ENCODE measurements around the gene SERPINB10. TPM values are rescaled to one million over a fixed set of nuclear protein-coding genes. Genes with fewer than 3 reads are reported as not detected.

SERPINB10 gene
- total and polyA plus RNA-seq, 9 of the 15 experiments (the other 6 are each of a cell fraction or from before 2014, with no cell fraction given), result not detected

DNA sequence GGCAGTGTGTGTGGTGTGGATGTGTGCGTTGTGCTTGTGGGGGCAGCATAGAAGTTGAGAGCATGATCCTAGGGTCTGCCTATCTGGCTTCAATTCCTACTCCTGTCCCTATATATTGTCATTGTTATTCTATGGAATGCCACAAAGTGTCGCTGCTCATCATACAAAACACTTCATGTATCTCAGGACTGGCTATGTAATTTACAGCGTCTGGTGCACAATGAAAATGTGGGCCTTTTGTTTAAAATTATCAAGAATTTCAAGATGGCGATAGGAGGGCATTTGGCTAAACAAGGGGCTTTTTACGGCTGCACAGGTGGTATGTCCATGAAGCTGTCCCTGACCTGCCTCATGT, 16.8 kb upstream of the SERPINB10 start:
- Histone ChIP-seq H4K20me1 (replicated peaks; ENCODE audit: control insufficient read depth, insufficient read depth, low read length) (no peaks in the 10 kb centered on the region), H2AFZ (ENCODE audit: low read depth, low read length) (no peak overlapping the region), H3K27ac (ENCODE audit: extremely low read depth, low read depth, low read length) (no peak overlapping the region), H3K27me3 (ENCODE audit: control insufficient read depth in 2 of 2, insufficient read depth in 2 of 2, low read length in 2 of 2) (no peaks in the 10 kb centered on the region), H3K4me2 (ENCODE audit: insufficient read depth, low read length) (no peak overlapping the region), H3K79me2 (ENCODE audit: control insufficient read depth, insufficient read depth, low read length) (no peaks in the 10 kb centered on the region), H3K36me3 (ENCODE audit: control insufficient read depth, insufficient read depth, low read length) (no peaks in the 10 kb centered on the region), H3K4me1 (replicated peaks in 1 of 2; ENCODE audit: control insufficient read depth in 2 of 2, insufficient read depth in 2 of 2, low read length in 2 of 2) (no peaks in the 10 kb centered on the region), H3K9ac (ENCODE audit: insufficient read depth in 1 of 2, low read depth in 2 of 2, low read length in 2 of 2) (no peak overlapping the region), H3K9me1 (ENCODE audit: control insufficient read depth, insufficient read depth, low read length) (no peaks in the 10 kb centered on the region), H3K4me3 (no peak overlapping the region), H3K9me3 (replicated peaks; ENCODE audit: control insufficient read depth, insufficient read depth, low read depth, low read length) (no peaks in the 10 kb centered on the region; the same call in 1 of the 2 replicates)
- ChIA-PET POLR2A (no interaction called here), CTCF (ENCODE audit: low intra/inter-chr PET ratio) (interaction anchor here (1.2 kb wide), 1 partner anchor 103 kb away, joined by 3 read pairs; no protein-coding TSS in a partner anchor)
- peak in 1 of 3 experiments; percentile 25; a peak in 2 of 6 replicates for TF ChIP-seq CTCF (IDR thresholded peaks at IDR 0.05 in 2 of 3, conservative IDR thresholded peaks at IDR 0.05 in 1 of 3; ENCODE audit: insufficient read depth in 2 of 3, low read depth in 1 of 3, low read length in 3 of 3)
- TF ChIP-seq RAD21 (CRISPR knock-in tag; conservative IDR thresholded peaks at IDR 0.05 in 1 of 2, IDR thresholded peaks at IDR 0.05 in 1 of 2), result peak in 1 of 2 experiments; percentile 35; a peak in 2 of 4 replicates
- no peak for TF ChIP-seq SNIP1 (IDR thresholded peaks at IDR 0.05; ENCODE audit: low read depth)
- FAIRE-seq (no peak), ATAC-seq (no peak), DNase-seq (ENCODE audit: extremely low read depth in 1 of 4, low spot score in 3 of 4) (peak in 1 of 4 experiments; percentile 4)
- intact Hi-C loops (cut with micrococcal nuclease), result no loop called here
- 0% methylated on average over 5 of the region's 5 CpGs for WGBS (ENCODE audit: insufficient coverage, low coverage, missing lambda C conversion rate)
- in situ Hi-C loops (cut with MboI), result no loop called here
- BruUV-seq (replicated peaks), result no TSS peak

DNA sequence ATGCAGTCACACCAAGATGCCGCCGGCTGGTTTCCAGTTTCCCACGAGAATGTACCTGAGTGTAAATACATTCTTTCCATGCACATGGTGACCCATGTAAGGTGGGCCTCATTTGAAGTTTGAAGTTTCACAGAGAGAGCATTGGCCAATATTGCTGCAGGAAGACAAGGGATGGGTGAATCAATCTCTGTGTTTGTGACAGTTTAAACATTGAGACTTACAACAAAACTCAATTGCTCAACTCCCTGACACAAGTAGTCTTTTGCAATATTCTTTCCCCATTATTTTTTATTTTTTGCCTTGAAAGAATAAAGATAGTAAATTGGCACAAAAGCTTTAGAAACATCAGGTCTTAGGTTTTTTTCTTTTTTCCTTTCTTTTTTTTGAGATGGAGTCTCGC, 15.2 kb upstream of the SERPINB10 start:
- Histone ChIP-seq H3K27ac (ENCODE audit: extremely low read depth, low read depth, low read length) (no peak overlapping the region), H4K20me1 (replicated peaks; ENCODE audit: control insufficient read depth, insufficient read depth, low read length) (no peaks in the 10 kb centered on the region), H3K9me3 (replicated peaks; ENCODE audit: control insufficient read depth, insufficient read depth, low read depth, low read length) (no peaks in the 10 kb centered on the region; the same call in 1 of the 2 replicates), H3K4me2 (ENCODE audit: insufficient read depth, low read length) (no peak overlapping the region), H3K4me3 (no peak overlapping the region), H3K4me1 (replicated peaks in 1 of 2; ENCODE audit: control insufficient read depth in 2 of 2, insufficient read depth in 2 of 2, low read length in 2 of 2) (no peaks in the 10 kb centered on the region), H2AFZ (ENCODE audit: low read depth, low read length) (no peak overlapping the region), H3K27me3 (ENCODE audit: control insufficient read depth in 2 of 2, insufficient read depth in 2 of 2, low read length in 2 of 2) (no peaks in the 10 kb centered on the region), H3K36me3 (ENCODE audit: control insufficient read depth, insufficient read depth, low read length) (no peaks in the 10 kb centered on the region), H3K9ac (ENCODE audit: insufficient read depth in 1 of 2, low read depth in 2 of 2, low read length in 2 of 2) (no peak overlapping the region), H3K9me1 (ENCODE audit: control insufficient read depth, insufficient read depth, low read length) (no peaks in the 10 kb centered on the region), H3K79me2 (ENCODE audit: control insufficient read depth, insufficient read depth, low read length) (no peaks in the 10 kb centered on the region)
- intact Hi-C loops (cut with micrococcal nuclease) (no loop called here), in situ Hi-C loops (cut with MboI) (no loop called here)
- POLR2A ChIA-PET, result no interaction called here
- BruUV-seq (replicated peaks), result no TSS peak
- CTCF ChIA-PET (ENCODE audit: low intra/inter-chr PET ratio), result no interaction called here
- FAIRE-seq (no peak), ATAC-seq (no peak), DNase-seq (ENCODE audit: extremely low read depth in 1 of 4, low spot score in 3 of 4) (no peak)
- WGBS (ENCODE audit: insufficient coverage, low coverage, missing lambda C conversion rate), result 4% methylated on average over 3 of the region's 4 CpGs
- TF ChIP-seq ZNF282 (CRISPR knock-in tag; IDR thresholded peaks at IDR 0.05), result no peak
- TF ChIP-seq, protein P1, sequence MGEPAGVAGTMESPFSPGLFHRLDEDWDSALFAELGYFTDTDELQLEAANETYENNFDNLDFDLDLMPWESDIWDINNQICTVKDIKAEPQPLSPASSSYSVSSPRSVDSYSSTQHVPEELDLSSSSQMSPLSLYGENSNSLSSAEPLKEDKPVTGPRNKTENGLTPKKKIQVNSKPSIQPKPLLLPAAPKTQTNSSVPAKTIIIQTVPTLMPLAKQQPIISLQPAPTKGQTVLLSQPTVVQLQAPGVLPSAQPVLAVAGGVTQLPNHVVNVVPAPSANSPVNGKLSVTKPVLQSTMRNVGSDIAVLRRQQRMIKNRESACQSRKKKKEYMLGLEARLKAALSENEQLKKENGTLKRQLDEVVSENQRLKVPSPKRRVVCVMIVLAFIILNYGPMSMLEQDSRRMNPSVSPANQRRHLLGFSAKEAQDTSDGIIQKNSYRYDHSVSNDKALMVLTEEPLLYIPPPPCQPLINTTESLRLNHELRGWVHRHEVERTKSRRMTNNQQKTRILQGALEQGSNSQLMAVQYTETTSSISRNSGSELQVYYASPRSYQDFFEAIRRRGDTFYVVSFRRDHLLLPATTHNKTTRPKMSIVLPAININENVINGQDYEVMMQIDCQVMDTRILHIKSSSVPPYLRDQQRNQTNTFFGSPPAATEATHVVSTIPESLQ (CRISPR knock-in tag; IDR thresholded peaks at IDR 0.05), result no peak
- no peak for TF ChIP-seq PYGO2 (tag; IDR thresholded peaks at IDR 0.05)
- no peak for TF ChIP-seq NR2F6 (CRISPR knock-in tag; IDR thresholded peaks at IDR 0.05)
- TF ChIP-seq PTTG1 (tag; IDR thresholded peaks at IDR 0.05; ENCODE audit: low read depth), result no peak
- TF ChIP-seq NFRKB (IDR thresholded peaks at IDR 0.05; ENCODE audit: low read depth), result no peak
- TF ChIP-seq DNMT1 (IDR thresholded peaks at IDR 0.05), result no peak
- no peak for TF ChIP-seq ZNF212 (CRISPR knock-in tag; IDR thresholded peaks at IDR 0.05)
- TF ChIP-seq POLR2AphosphoS2 (IDR thresholded peaks at IDR 0.05; ENCODE audit: low read length), result no peak
